Heart left ventricle (tissue), 13 donors: ENCODE data around the gene ZFP91.

Experiments
- CTCF ChIP-seq, 12 donors: fragments of 200-600 bp; sonication (generic) in 4 of 12; IDR thresholded peaks; one replicate each; pipeline versions ENCODE4 v1.5.0 to v1.8.0; 2018 to 2022; ENCODE audit warnings: antibody characterized with exemption in 12 of 12, mild to moderate bottlenecking in 5 of 12
- POLR2A ChIP-seq, 2 donors: fragments of 450-650 bp; IDR thresholded peaks; one replicate each; pipeline ENCODE4 v1.6.1; 2017; ENCODE audit warnings: antibody characterized with exemption in 2 of 2, mild to moderate bottlenecking in 2 of 2, moderate library complexity in 2 of 2
- donor health status: ischemic (EF 13 %, LVEDD 7.1; RV severe dilation, severe dysfunction).
- donor health status: DM: no; HTN: yes; CAD: no.
- donor health status: DM: no; HTN: no; CAD: no.
- donor health status: ischemic (EF 25% LVEDD 6.9; RV normal size, moderate dysfunction).
- donor health status: ischemic (EF 25% LVEDD 5.7; RV mildly dilated, moderate dysfunction).
- donor health status: ischemic (EF 35%, LVEDD 5.7; RV mildly dilated, moderate dysfunction).
- donor health status: nonischemic (EF 11% LVEDD 7.7; RV severe dilation, severe dysfunction).
- donor health status: DM: yes; HTN: yes; CAD: no.
- donor health status: PGD.
- donor health status: ischemic (EF 29% LVEDD 5.4; RV normal size, mild dysfunction).
- donor health status: nonischemic (EF 23%, LVEDD 6.1; RV moderate dilation, normal function).

GRCh38 chr11:58649623-58650022 lies 70.8 kb downstream of the ZFP91 start:
- TF ChIP-seq CTCF (IDR thresholded peaks at IDR 0.05), result no peak
- TF ChIP-seq POLR2A (IDR thresholded peaks at IDR 0.05), result no peak
